ENCODE measurements around the gene NOSIP.

NOSIP gene

DNA sequence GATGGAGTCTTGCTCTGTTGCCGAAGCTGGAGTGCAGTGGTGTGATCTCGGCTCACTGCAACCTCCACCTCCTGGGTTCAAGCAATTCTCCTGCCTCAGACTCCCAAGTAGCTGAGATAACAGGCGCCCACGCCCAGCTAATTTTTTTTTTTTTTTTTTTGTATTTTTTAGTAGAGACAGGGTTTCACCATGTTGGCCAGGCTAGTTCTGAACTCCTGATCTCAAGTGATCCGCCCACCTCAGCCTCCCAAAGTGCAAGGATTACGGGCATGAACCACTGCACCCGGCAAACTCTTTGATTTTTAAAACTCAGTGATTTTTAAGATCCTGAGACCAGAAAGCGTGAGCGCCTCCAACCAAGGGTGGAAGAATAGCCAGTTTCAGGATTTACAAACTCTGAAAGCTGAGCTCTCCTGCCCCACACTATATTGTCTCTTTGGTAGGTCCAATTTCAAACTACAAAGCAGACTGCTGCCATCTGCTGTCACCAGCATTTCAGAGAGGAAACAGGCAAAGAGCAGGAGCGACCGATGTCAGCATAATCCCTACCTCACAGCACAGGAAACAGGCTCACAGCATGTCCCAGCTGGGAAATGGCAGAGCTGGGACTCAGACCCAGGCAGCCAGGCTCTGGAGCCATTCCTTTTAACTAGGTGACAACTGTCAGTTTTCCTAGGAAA lies 9.2 kb downstream of the NOSIP start:
- no peak for DNase-seq

DNA sequence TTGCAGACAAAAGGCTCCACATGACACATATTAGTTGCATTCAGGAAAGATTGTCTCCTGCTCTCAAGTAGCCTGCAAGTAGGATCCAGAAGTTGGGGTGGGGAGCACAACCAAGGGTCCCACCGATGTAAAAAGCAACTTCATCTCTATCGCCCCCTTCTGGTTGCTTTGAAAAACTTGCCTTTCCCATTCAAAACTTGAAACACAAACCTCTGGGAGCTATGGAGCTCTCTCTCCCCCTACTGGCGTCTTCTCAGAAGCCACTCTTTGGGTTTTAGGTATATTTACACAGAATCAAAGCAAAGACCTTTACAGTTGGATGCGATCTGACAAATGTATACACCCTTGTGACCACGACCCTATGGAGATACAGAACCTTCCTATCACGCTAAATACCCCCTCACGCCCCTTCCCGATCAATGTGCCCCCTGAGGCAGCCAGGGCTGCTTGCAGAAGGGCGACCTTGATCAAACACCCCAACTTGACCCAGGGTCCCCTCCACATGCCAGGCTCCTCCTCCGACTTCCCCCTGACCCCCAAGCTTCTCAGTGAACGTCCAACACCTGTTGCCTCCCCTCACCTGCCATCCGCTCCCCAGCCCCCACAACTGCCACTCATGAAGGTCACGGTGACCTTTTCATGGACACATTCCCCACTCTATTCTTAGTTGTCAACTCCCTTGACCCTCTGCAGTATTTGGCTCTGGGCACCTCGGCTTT lies 10.1 kb downstream of the NOSIP start:
- DNase-seq, result peak; percentile 56 to 88 (median 82)

DNA sequence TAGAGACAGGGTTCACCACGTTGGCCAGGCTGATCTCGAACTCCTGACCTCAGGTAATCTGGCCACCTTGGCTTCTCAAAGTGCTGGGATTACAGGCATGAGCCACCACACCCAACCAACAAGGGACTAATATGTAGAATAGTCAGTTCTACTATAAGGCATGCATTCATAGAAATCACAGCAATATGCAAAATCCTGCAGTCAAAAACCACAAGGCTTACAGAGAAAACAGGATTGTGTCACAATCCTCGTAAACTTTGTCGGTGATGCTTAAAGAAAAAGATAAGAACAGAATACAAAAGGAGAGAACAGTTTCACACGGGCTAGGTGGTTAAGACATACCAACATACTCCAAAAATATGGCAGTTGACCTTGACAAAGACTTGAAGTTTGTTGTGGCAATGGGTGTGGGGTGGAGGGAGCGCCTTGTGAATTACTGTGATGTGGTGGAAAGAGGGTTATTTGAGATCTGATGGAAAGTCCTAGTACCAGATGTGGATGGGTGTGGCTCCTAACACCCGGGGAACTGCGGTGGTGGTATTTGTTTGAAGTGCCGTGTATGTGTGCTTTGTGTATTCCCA lies 12.4 kb downstream of the NOSIP start:
- DNase-seq, result no peak

DNA sequence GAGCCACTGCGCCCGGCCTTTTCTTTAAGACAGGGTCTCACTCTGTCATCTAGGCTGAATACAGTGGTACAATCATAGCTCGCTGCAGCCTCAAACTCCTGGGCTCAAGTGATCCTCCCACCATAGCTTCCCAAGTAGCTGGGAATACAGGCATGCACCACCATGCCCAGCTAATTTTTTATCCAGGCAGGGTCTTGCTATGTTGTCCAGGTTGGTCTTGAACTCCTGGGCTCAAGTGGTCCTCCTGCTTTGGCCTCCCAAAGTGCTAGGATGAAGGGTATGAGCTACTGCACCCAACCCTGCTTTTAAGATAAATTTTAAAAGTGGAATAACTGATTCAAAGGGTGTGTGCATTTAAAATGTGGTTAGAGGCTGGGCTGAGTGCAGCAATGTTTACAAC lies 14.1 kb downstream of the NOSIP start:
- DNase-seq, result no peak

DNA sequence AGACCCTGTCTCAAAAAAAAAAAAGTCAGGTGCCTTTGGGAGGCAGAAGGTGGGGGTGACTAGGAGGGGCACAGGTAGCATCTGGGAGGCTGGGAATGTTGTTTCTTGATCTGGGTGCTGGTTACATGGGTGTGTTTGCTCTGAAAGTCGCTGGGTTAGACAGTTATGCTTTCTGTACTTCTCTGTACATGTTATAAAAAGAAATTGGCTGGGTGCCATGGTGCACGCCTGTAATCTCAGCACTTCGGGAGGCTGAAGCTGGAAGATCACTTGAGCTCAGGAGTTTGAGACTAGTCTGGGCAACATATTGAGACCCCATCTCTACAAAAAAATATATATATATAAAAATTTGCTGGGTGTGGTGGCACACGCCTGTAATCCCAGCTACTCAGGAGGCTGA lies 15.1 kb downstream of the NOSIP start:
- no peak for DNase-seq

DNA sequence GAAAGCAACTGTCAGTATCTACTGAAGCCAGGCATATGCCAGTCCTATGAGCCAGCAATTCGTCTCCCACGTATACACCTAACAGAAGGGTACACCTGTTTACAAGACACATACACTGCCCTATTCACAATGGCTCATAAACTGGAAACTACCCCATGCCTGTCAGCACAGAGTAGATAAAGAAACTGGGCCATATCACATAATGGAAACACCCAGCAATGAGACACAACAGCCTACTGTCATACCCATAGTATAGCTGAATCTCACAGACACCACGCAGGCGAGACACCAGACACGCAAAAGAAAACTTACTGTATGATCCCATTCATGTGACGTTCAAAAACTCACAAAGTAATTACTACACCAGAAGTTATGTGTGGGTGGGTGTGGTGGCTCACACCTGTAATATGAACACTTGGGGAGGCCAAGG lies 15.7 kb downstream of the NOSIP start:
- DNase-seq, result no peak

DNA sequence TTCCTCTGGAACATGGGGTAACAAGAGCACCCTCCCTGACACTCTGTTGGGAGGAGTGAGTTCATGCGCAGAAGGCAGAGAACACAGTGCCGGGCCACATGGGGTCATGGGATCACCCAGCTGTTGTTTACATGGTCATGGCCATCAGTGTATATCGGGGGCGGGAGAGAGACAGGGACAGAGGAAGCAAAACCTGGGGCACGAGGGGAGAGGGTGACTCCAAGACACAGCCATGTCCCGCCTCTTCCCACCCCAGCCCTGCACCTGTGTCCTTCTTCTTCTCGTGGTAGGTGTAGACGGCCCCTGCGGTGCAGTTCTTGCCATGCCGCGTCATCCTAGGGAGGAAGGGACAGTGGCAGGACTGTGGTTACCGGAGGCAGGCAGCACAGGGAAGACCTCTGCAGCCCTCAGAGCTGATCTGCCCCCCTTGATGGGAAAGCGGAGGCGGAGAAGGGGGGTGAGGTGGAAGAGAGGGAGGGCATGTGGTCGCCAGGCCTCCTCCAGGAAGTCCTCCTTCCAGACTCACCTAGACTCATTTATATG lies 19.9 kb downstream of the NOSIP start:
- DNase-seq, result no peak

DNA sequence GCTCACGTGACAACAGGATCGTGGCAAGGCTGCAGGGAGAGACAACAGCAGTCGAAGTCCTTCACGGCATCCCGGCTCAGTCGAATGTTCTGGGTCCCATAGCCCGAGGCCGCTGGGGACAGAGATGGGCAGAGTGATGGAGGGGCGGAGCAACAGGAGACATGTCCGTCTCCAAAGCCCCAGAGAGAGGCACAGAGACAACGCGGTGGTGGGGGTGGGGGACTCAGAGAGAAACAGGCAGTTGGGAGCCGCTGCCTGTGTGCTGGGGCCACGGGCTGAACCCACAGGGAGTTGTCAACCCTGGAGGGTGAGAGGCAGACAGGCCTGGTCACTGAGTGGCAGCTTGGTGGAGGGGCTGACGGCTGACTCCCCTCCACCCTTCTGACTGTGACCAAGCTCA lies 20.4 kb downstream of the NOSIP start:
- DNase-seq, result no peak

DNA sequence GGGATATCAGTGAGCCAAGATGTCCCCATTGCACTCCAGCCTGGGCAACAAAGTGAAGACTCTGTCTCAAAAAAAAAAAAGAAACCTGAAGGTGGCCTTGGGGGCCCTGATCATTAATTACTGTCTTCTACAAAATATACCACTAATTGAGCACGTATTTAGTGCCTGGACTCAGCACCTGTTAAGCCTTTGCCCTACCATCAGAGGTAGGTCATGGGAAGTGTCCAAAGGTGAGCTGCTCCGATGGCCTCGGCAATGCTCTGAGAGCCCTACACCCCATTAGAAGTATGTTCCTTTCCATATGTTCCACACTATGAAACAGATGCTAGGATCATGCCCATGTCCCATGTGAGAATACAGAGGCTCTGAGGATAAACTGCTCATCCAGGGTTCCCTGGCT lies 20.9 kb downstream of the NOSIP start:
- no peak for DNase-seq

DNA sequence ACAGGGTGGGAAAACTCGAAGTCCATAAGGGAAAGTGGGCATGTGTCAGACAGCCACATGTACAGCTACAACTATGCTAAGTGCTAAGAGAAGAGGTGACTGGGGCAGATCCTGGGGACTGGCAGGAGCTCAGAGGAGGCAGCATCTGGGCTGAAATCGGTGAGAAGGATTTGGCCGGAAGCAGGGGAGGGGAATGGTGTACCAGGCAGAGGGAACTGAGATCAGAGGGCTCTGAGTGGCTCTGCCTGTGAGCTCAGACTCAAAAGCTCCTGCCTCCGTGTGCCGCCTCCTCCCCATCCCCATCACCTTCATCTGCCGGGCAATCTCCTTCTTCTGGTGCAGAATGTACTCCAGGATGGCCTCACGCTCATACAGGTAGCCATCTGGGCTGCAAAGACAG lies 21.8 kb downstream of the NOSIP start:
- DNase-seq, result no peak

DNA sequence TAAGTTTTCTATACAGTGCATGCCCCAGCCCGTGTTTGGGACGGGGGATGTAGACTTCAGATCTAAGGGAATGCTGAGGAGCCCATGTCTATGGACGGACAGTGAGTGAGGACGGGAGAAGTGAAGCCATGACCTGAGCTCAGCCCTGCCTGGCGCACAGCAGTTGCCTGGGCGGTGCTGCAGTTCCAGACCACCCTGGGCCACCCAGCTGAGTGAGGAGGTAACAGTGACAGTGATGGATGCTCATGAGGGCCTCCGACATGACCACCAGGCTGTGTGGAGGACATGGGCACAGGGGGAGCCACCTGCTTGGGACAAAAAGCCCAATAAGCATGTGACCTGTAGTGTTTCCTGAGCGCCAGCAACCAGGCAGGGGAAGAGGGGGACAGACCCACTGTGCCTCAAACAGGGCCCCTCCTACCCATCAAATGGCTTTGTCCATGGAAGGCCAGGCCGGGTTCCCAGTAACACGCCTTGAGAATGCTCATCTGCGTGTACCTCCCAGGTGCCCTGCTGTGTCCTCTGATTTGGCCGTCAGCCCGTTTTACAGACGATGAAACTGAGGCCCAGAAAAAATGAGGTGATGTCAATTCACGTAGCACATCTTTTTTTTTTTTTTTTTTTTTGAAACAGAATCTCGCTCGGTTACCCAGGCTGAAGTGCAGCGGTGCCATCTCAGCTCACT lies 22.6 kb downstream of the NOSIP start:
- DNase-seq, result no peak

DNA sequence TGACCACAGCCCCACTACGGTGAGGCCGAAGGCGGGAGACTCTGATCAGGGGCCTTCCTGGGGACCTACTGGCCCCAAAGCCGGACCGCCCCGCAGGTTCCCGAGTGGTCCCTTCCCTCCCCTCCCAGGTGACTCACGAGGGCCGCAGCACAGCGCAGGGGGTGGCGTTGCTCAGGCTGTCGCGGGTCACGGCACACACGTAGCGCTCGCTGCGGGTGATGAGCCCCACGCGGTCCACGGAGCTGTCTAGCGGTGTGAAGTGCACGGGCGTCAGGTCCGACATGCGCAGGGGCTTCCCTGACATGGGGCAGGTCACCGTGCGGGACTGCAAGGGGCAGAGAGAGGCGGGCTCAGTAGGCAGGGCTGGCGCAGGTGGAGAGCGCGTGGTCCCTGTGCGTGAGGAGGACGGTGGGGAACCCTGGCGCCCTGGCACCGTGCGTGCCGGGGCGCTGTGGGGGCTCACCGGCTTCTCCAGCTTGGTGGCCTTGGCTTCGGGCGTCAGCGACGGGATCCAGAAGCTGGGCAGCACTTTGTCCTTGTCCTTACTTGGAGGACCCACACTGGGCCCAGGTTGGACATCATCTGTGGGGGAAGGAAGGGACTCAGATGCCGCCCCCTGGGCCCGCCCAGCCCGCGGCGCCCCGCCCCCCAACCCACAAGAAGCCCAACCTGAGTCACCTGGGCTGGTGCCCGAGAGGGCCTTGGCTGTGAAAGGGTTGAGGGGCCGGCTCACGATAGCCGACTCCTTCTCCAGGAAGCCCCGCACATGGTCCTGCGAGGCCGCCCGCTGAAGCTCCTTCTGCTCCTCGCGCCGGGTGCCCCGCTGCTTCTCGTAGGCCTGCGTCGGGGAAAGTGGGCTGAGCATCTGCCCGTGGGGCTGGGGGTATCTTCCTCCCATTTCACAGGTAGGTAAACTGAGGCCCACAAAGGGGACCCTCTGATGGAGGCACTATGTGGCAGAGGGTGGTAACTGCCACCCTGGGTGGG lies 23.7 kb downstream of the NOSIP start:
- no peak for DNase-seq

DNA sequence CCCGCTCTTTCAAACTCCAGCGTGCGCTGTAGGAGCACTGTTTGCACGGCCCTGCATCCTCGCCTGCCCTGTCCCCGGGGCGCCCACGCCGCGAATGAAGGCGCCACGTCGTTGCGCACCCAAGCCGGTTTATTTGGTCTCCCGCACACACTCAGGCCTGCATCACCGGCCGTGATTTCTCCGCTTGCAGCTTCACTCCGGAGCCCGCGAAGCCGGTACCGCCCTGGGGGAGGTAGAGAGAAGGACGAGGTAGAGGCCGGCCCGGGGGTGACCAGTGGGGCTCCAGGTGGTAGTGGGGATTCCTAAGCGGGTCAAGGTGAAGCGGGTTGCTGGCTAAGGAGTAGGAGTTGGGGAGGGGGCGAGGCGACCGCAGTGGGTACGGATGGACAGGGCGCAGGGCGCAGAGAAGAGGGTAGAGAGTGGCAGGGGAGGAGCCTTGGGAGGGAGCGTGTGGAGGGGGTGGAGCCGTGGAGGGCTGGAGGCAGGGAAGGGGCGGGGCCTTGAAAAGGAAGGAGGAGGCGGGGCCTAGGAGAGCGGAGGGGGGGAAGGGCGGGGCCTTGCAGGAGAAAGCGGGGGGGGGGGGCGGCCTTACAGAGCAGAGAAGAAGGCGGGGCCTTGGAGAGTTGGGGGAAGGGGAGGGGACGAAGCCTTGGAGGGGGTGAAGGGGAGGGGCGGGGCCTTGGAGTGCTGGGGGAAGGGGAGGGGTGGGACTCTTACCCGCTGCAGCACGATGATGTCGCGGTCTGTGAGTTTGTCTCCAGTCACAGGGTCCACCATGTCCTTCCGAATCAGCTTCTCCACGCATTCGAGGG lies 24.6 kb downstream of the NOSIP start:
- peak; percentile 8 to 90 (median 43) for DNase-seq

DNA sequence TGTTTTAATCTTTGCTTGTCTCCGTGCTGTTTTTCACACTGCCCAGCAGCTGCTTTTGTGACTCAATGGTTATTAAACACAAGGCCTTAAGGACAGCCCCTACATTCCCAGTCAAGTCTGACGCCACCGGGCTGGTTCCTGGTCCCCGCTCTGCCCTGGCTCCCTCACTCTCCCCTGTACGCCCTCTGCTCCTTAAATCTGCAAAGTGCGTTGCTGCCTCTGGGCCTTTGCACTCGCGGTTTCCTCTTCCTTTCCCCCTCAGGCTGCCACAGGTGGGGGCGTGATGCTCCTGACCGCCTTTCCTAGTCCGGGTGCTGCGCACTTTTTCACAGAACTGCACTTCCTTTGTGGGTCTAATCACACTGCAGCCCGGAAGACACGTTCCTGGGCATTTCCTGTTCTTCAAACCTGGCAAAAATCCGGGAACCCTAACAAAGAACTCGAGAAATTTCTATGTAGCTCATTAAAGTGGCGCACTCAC lies 25.6 kb downstream of the NOSIP start:
- no peak for DNase-seq

DNA sequence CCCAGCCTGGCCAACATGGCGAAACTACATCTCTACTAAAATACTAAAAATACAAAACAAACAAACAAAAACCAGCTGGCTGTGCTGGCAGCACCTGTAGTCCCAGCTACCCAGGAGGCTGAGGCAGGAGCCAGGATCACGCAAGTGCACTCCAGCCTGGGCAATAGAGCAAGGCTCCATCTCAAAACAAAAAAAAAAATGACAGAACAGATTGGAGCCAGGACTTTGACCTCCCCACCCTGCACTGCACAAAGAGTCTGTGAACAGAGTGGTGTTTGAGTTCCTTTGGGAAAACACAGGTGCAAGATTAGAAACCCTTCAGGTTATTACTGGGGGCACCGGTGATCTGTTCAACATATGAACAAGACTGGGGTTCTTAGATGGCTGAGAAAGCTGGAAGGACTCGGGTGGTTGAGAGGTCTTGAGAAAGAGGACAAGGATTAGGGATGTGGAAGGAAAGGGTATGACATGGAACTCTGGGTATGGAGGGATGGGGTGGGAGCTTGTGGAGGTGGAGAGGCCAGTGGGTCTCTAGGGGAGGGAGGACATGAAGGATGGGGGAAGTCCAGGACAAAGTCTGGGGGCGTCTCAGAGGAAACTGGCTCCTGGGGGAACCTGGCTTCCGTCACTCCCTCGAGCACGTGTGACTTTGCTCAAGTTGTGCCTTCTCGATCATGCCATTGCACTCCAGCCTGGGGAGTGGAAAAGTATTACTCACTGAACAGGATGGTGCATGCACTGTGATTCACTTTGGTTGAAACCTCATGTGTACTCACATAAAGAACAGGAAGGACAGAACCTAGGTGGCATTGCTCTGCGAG lies 26.7 kb downstream of the NOSIP start:
- no peak for DNase-seq

DNA sequence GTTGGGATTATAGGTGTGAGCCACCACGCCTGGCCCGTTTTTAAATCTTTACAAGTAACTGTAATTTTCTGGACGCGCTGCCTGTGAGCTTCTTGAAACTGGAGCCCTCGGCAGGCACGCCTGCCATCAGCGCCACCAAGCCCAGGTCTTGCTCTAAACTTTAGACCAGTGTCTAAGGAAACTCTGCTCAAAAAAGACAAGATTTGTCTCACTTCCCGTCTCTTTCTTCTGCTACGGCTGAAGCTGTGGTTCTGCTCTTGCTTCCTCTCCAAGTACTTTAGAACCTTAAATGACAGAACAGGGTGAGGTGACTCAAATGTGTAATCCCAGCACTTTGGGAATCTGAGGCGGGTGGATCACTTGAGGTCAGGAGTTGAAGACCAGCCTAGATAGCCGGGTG lies 27.6 kb downstream of the NOSIP start:
- DNase-seq, result no peak

DNA sequence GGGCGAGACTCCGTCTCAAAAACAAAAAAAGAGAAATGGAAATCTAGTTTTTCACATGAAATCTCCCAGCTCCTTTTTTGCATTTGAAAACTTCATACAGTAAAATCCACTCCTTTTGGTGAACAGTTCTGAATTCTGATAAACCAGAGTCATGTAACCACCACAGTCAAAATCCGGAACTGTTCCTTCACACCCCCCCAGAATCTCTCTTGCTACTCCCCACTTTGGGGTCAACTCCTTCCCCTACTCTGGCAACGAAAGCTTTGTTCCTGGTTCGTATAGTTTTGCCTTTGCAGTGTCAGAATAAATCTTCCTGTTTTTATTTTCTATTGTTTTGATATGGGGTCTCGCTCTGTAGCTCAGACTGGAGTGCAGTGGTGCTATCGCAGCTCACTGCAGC lies 28.8 kb downstream of the NOSIP start:
- no peak for DNase-seq

DNA sequence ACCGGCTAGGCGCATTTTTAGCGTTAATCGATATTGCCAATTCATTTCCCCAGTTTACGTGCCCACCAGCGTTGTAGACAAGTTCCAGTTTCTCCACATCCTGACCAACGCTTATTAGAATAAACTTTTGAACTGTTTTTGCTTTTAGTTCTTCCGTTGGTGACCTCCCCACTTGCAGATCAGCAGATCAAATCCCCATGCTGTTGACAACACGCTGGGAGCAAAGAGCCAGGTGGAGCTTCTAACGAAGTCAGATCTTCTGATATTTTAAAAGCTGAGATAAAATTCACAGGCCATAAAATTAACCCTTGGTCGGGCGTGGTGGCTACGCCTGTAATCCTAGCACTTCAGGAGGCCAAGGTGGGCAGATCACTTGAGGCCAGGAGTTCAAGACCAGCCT lies 31.3 kb downstream of the NOSIP start:
- DNase-seq, result no peak

DNA sequence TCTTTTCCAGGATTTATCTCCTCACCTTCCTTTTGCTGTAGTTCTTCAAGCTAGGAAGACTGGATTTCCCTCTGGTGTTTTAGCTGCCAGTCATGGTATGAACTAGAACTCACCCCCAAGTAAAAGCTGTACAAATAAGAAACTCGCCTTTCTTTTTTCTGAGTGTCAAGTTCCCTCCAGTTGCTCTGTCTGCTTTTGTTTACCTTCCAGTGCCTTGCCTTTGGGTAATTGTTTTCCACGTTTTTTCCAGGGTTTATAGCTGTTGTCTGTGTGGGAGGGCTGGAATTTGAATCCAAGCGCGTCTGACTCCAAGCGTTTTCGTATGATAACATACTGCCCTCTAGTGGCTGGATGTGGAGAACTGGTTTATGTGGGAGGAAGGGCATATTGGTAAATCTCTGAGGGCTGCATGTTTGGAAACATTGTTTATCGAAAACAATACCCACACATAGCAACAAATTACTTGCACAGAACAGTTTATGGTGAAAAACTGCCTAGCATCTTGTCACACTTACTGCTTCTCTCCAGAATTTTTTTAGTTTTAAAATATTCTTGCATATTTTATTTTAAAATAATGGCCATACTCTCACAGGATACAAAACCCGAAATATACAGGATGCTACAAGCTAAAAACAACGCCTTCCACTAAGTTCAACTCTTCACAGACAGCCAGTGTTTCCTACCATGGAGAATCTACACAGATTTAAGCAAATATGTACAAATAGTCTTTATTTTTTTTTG lies 33.4 kb downstream of the NOSIP start:
- DNase-seq, result peak; percentile 71 to 97 (median 92)

DNA sequence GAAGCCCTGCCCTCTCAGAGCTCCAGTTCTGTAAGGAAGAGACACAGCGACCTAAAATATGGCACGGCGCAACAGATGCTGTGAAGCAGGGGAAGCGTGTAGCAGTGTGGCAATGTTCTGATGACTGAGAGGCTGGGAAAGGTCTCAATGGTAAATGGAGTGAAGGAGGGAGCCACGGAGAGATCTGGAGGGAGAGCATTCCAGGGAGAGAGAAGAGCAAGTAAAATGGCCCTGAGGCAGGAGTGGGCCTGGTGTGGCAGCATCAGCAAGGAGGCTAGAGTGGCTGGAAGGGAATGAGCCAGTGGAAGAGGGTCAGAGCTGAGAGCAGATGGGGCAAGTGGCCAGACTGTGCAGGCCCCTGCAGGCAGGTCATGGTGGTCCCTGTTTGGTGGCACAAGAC lies 36.2 kb downstream of the NOSIP start:
- no peak for DNase-seq
